H4 (cell line): ENCODE results near the gene CACNA1C. TPM values are rescaled to one million over a fixed set of nuclear protein-coding genes. Genes with fewer than 3 reads are reported as not detected.

Experiments
- DNase-seq: peaks from one replicate; pipeline ENCODE4 v3.0.0-alpha.2; 2015; ENCODE audit warnings: low spot score
- total RNA-seq: library from RNA; depleted of rRNA; stranded (reverse); fragments of >200 nt; shearing (Covaris generic); gene quantifications from 2 replicates; pipeline ENCODE4 v1.2.3, GENCODE V29; 2014

Gene CACNA1C
- total RNA-seq, 1 experiment from 2014 or later = 1.5 TPM

- DNase-seq = no peak
Measured at GRCh38 chr12:2643576-2644135, 590.9 kb downstream of the CACNA1C start.

DNA sequence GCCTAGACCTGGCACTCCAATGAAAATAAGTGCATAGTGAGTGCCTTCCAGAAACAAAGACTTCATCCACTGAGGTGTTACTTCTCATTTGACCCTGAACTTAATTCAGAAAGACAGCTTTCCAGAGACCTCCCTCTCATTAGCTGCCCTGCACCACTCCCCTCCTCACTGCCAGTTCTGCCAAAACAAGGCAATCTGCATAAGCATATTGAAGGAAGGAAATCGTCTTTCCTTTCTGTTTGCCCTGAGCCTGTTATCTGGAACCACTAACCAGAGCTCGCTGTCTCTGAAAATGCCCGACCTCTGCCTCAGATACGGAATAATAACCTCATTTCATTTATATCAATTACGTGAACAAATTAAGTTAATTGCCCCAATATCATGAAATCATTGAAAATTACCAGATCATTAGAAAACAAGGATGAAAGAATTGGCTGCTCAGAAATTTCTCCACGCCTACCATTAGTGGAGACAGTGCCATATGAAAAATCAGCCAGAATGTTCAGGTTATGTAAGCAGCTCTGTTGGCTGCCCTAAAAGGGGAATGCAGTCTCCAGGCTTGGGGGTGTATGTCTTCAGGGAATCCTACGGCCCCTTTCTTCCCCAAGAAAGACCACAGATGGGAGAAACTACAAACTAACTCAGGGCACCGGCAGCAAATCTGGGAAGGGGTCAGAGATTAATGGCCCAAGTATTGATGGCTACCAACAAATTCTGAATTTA lies 592.1 kb downstream of the CACNA1C start:
- DNase-seq = no peak

- no peak for DNase-seq
Measured at GRCh38 chr12:2645460-2645859, 592.7 kb downstream of the CACNA1C start.

GRCh38 chr12:2646341-2646740 lies 593.6 kb downstream of the CACNA1C start:
- no peak for DNase-seq

- no peak for DNase-seq
Measured at GRCh38 chr12:2647186-2647585, 594.4 kb downstream of the CACNA1C start.

DNA sequence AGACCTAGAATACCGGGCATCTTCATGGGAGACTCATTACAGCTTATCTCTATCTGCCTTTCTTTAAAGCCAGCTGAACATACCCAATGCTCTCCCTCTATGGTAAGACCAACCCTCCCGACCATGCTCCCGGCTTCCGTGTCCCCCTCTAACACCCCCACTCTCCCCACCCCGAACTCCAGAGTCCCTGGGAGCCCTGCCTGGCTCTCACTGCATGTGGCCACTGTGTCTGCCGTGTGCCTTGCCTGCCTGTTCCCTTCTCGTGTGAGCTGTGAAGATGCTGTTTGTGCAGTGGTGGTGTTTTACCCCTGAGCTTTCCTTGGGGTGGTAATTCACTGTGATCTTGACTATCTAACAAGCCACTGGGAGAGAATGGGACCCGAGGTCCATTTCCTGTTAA lies 595.6 kb downstream of the CACNA1C start:
- DNase-seq = no peak

- DNase-seq = no peak
Measured at GRCh38 chr12:2649201-2650030, 596.6 kb downstream of the CACNA1C start.

- DNase-seq = no peak
Measured at GRCh38 chr12:2650261-2651067, 597.7 kb downstream of the CACNA1C start.

DNA sequence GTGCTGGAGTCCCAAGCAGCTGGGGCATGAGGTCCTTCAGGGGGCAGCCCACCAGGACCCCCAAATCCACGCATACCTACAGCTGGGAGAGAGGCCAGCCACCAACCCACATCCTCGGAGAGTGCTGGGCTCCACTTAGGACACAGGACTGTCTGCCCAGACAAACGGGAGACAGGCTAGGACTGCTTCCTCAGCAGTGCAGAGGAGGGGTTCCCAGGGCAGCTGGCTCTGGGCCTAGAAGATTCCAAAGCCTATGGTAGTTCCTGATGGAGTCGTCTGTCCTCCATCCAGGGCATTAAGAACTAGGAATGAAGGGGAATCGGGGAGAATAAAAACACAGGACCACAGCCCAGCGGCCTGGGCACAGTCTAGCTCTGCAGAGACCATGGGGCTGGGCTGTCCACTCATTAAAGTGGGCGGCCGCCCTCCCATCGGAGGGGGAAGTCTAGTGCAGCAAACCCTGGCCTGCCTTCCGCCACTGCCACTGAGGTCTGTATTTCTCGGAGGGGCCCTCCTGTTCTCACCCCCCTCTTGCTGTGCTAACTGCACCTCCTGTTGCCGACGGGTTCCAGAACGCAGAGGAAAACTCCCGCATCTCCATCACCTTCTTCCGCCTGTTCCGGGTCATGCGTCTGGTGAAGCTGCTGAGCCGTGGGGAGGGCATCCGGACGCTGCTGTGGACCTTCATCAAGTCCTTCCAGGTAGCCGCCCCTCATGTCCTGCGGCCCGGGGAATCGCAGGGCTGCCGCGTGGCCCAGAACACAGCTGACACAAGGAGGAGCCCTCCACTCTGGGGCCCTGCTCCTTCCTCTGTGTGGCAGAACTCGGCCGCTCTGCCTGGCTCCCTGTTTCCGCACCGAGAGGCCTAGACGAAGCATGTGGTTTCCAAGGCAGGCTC lies 598.5 kb downstream of the CACNA1C start:
- DNase-seq = no peak

GRCh38 chr12:2652011-2652400 lies 599.2 kb downstream of the CACNA1C start:
- no peak for DNase-seq

DNA sequence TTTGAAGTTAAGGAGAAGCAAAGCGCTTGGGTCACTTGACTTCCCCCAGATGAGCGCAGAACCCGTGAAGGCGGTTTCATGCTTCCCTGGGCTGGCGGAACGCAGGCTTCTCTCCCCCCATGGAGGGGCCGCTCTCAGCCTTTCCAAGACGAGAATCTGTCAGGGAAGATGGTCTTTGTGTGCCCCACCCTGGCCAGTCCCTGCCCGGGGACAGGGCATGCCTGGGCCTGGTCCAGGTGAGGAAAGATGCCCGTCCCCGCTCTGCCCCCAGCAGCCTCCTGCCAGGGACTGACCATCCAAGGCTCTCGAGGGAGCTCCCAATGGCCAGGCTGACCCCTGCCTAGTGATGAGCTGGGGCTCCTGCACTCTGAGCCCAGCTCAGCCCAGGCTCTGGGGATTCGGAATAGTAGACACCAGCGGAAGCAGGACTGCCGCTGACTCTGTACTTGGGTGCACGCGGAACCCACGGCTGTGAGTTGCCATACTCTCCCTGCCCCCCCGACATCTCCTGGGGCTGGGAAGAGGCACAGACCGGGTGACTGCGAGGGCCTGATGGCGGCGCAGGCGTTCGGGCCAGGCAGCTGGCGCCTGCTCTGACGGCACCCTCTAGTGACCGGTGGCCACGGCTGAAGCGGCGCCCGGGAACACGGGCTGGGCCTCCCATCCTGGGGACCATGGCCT lies 599.8 kb downstream of the CACNA1C start:
- DNase-seq = no peak

DNA sequence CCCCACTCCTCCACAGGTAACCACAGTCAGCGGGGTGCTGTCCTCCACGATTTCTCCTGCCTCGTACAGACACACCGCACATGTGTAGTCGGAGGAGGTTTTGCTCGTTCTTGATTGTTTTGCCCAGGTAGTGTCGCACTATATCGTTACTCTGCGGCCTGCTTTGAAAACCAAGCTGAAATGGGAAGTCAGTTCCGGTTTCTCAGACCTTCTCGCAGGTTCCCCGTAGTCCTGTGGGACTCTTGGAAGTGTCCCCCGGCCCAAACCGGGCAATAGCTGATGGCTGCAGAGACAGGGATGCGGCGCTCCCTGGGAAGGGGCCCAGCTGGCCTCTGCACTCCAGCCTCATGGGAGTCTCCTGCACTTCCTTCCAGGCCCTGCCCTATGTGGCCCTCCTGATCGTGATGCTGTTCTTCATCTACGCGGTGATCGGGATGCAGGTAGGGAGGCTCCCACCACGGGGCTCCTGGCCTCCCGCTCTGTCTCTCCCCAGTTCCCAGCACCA lies 600.7 kb downstream of the CACNA1C start:
- no peak for DNase-seq

GRCh38 chr12:2654311-2654710 lies 601.5 kb downstream of the CACNA1C start:
- DNase-seq = no peak

- no peak for DNase-seq
Measured at GRCh38 chr12:2654741-2655140, 602.0 kb downstream of the CACNA1C start.

GRCh38 chr12:2662524-2662923 lies 609.7 kb downstream of the CACNA1C start:
- DNase-seq = no peak

- no peak for DNase-seq
Measured at GRCh38 chr12:2664721-2665577, 612.2 kb downstream of the CACNA1C start.

DNA sequence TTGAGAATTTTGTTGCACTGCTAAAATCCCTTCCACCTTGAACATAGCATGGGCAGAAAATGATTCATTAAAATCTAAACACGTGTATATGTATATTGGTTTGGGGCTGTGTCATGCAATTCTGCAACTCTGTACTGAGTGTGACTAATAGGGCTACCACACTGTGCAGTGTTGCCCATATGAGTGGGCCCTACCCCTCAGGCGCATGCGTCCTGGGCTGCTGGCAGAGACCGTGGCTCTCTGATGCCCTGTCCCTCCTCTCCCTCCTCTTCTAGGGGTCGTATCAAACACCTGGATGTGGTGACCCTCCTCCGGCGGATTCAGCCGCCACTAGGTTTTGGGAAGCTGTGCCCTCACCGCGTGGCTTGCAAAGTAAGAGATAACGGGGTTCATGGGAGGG lies 613.6 kb downstream of the CACNA1C start:
- DNase-seq = no peak

- no peak for DNase-seq
Measured at GRCh38 chr12:2666846-2667245, 614.1 kb downstream of the CACNA1C start.
